DOHH2 (cell line): ENCODE measurements around the gene IHH.

Experiments used
- EZH2phosphoT487 ChIP-seq: fragments of 200-600 bp; sonication (generic); IDR thresholded peaks from 2 replicates; pipeline ENCODE4 v1.6.1; 2017; ENCODE audit warnings: borderline replicate concordance, mild to moderate bottlenecking, antibody characterized with exemption, low read length, moderate library complexity, mixed read lengths
- TF ChIP-seq, protein P1 (sequence below): fragments of 200-600 bp; sonication (generic); IDR thresholded peaks from one replicate; pipeline ENCODE4 v1.5.1; 2014; ENCODE audit warnings: antibody characterized with exemption, mild to moderate bottlenecking, low read depth, low read length; ENCODE audit not compliant: poor library complexity, severe bottlenecking

DNA sequence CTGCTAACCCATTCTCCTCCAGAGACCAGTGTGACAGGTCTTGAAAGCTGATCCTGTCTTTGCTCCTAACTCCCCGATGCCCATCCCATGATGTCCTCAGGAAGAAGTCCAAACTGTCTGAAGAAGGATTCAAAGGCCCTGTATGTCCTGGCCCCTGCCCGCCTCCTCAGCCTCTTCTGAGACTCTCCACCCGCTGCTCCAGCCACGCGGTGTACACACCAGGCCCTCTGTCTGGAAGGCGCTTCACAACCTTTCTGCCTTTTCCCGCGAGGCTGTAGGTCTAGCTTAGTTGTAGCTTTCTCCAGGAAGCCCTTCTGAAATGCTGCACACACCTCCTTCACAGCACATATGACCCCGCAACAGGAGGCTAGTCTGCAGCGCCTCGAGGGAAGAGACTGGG lies 44.0 kb downstream of the IHH start:
- TF ChIP-seq, protein P1, sequence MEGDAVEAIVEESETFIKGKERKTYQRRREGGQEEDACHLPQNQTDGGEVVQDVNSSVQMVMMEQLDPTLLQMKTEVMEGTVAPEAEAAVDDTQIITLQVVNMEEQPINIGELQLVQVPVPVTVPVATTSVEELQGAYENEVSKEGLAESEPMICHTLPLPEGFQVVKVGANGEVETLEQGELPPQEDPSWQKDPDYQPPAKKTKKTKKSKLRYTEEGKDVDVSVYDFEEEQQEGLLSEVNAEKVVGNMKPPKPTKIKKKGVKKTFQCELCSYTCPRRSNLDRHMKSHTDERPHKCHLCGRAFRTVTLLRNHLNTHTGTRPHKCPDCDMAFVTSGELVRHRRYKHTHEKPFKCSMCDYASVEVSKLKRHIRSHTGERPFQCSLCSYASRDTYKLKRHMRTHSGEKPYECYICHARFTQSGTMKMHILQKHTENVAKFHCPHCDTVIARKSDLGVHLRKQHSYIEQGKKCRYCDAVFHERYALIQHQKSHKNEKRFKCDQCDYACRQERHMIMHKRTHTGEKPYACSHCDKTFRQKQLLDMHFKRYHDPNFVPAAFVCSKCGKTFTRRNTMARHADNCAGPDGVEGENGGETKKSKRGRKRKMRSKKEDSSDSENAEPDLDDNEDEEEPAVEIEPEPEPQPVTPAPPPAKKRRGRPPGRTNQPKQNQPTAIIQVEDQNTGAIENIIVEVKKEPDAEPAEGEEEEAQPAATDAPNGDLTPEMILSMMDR = no peak
- no peak for TF ChIP-seq EZH2phosphoT487
